HG03378 (cell line): ENCODE measurements around the gene CNDP1.

ENCODE experiments used
- ATAC-seq: cut with Tn5 transposase; IDR thresholded peaks from one replicate; pipeline ENCODE4 v1.9.1; 2021; ENCODE audit warnings: mild to moderate bottlenecking, moderate library complexity; ENCODE audit not compliant: unreplicated experiment

Gene CNDP1

GRCh38 chr18:74573053-74573452 lies 38.8 kb downstream of the CNDP1 start:
- no peak for ATAC-seq

GRCh38 chr18:74574916-74575315 lies 40.6 kb downstream of the CNDP1 start:
- ATAC-seq = no peak

GRCh38 chr18:74577019-74577418 lies 42.7 kb downstream of the CNDP1 start:
- no peak for ATAC-seq

GRCh38 chr18:74579496-74580065 lies 45.3 kb downstream of the CNDP1 start:
- no peak for ATAC-seq

GRCh38 chr18:74582642-74583041 lies 48.3 kb downstream of the CNDP1 start:
- ATAC-seq = no peak

GRCh38 chr18:74587441-74587840 lies 53.1 kb downstream of the CNDP1 start:
- ATAC-seq = no peak

GRCh38 chr18:74589021-74589420 lies 54.7 kb downstream of the CNDP1 start:
- ATAC-seq = no peak

- no peak for ATAC-seq
Observed at GRCh38 chr18:74589811-74590210, 55.5 kb downstream of the CNDP1 start.

- ATAC-seq = no peak
Observed at GRCh38 chr18:74590671-74591070, 56.4 kb downstream of the CNDP1 start.

GRCh38 chr18:74595431-74595830 lies 61.1 kb downstream of the CNDP1 start:
- ATAC-seq = peak; percentile 27

- peak; percentile 44 for ATAC-seq
Observed at GRCh38 chr18:74597034-74597661, 62.8 kb downstream of the CNDP1 start.

- ATAC-seq = peak; percentile 69
Observed at GRCh38 chr18:74597662-74598349, 63.5 kb downstream of the CNDP1 start, which contains the start of gene ZNF407. Gene ZNF407, plus strand, starts transcription at chr18:74597870. Its CDS starts 33,150 bp downstream, at chr18:74631020.

- ATAC-seq = peak; percentile 53
Observed at GRCh38 chr18:74598350-74599001, 64.2 kb downstream of the CNDP1 start.

GRCh38 chr18:74604361-74604760 lies 70.1 kb downstream of the CNDP1 start:
- ATAC-seq = no peak

- ATAC-seq = no peak
Observed at GRCh38 chr18:74604774-74605173, 70.5 kb downstream of the CNDP1 start.

GRCh38 chr18:74608681-74609080 lies 74.4 kb downstream of the CNDP1 start:
- ATAC-seq = no peak

- ATAC-seq = no peak
Observed at GRCh38 chr18:74609535-74609934, 75.2 kb downstream of the CNDP1 start.

GRCh38 chr18:74610051-74610615 lies 75.8 kb downstream of the CNDP1 start:
- ATAC-seq = no peak

- no peak for ATAC-seq
Observed at GRCh38 chr18:74610860-74611259, 76.6 kb downstream of the CNDP1 start.

GRCh38 chr18:74611765-74612164 lies 77.5 kb downstream of the CNDP1 start:
- no peak for ATAC-seq

GRCh38 chr18:74613381-74613780 lies 79.1 kb downstream of the CNDP1 start:
- peak; percentile 46 for ATAC-seq
